HG03575 (cell line): ENCODE data around the gene RALGAPB.
"Not testable (repeated sequence)": the region's sequence is repeated elsewhere in the genome, so short reads cannot be mapped to it uniquely, and the experiment has no call there.

Experiments
- ATAC-seq: cut with Tn5 transposase; IDR thresholded peaks from one replicate; pipeline ENCODE4 v1.9.1; 2021; ENCODE audit not compliant: unreplicated experiment, insufficient number of reproducible peaks, low FRiP score; ENCODE audit errors: extremely low read depth

The RALGAPB gene

DNA sequence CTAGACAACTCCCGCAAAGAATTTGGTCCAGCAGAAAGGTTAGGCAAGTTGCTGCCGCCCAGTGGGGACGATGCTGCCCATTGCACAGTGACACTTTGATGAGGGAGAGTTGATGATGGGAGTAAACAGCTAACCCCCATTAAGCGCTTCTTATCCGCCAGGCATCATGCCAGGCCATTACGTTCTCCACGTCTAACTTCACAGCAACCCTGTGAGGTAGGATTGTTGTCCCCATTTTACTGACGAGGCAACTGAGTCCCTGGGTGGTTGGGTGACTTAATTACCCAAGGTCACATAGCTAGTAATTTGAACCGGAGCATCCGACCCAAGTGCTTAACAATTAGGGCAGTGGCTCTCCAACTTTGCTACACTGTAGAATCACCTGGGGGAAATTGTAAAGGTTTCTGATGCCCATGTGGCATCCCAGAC, 738 bp downstream of the RALGAPB start:
- ATAC-seq: no peak

DNA sequence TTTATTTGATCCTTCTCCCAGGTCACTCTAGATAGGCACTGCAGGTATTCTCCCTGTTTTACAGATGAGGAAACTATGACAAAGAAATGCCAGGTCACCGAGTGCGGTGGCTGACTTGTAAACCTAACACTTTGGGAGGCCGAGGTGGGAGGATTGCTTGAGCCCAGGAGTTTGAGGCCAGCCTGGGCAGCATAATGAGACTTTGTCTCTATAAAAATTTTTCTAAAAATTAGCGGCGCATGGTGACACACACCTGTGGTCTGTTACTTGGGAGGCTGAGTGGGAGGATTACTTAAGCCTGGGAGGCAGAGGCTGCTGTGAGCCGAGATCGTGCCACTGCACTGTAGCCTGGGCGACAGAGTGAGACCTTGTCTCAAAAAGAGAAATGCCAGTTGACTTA, 5.1 kb downstream of the RALGAPB start:
- ATAC-seq: no peak

DNA sequence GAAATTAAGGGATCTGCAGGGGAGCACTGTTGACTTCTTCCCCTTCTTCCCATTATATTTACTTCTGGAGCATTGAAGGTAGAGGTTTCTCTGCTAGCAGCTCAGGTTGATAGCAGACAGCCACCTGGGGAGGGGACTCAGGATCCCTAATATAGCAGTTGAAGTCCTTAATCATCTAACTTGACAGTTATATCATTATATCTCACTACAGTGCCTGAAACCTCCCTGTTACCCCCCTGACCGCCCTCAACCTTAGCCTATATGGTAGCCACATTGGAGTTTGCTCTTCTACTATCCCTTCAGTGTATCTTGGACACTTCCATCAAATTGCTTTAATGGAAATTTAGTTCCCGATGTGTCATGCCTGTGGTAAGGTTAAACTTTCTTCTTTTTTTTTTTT, 7.0 kb downstream of the RALGAPB start:
- ATAC-seq: no peak

DNA sequence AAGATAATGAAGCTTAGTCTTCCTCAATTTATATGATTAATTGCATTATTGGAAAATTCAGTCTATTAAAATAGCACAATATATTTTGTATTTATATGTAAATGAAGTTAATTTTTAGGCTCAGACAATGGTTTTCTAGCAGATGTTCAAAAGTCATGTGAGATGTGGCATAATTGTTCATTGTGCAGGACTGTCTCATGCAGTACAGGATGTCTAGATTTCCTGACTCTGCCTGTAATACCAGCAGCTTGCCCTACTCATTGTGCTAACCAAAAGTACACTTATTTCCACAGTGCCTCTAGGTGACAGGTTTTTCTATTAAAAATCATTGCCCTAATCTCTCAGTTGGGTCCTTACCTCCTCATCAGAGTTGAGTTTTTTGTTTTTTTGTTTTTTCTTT, 12.4 kb downstream of the RALGAPB start:
- ATAC-seq: no peak

DNA sequence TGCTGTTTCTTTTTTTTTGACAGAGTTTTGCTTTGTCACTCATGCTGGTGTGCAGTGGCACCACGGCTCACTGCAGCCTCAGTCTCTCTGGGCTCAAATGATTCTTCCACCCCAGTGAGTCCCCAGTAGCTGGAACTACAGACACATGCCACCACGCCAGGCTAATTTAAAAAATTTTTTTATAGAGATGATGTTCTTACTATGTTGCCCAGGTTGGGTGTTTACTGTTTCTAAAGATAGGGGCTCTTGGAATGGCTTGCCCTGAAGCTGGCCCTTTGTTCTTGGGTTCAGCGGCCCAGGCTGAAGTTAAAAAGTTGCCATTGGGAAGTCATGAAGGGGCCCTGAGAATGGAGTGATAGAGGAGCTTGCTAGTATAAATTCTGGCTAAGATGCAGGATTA, 16.5 kb downstream of the RALGAPB start:
- ATAC-seq: no peak

DNA sequence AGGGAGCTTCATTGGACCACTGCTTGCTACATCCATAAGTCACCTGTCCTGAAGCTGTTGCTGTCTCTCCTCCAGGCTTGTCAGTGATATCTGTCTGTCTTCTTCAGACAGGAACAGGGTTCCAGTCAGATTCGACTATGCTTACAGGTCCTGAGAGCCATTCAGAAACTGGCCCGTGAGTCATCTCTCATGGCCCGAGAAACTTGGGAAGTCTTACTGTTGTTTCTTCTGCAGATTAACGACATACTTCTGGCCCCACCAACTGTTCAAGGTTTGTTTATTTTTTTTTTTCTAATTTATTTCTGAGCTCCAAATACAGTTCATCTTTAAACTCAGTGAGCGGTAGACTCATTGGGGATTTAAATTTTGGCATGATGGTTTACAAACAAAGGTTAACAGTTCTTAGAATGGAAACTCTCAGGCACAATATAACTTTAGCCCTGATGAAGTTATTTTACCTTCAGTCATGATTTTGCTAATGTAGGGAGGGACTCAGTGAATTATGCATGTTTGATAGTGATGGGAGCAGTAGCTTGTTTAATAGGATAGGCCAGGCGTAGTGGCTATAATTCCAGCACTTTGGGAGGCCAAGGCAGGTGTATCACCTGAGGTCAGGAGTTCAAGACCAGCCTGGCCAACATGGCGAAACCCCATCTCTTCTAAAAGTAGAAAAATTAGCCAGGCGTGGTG, 24.7 kb downstream of the RALGAPB start:
- no peak for ATAC-seq

DNA sequence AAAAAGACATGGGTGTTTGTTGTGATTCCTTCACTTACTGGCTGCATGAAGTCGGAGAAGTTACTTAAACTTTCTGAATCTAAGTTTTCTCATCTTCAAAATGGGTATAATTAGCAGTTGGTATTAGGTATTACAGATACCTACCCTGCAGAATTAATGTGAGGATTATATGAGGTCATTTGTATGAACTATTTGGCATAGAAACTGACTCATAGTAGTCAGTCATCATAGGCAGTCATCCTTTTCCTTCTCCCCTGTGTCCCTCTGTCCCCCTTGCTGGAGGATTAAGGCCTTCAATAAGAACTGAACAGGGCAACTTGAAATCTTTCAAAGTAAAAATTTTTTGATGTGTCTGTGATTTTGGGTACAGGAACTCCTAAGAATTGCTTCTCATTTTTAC, 26.3 kb downstream of the RALGAPB start:
- ATAC-seq: no peak

DNA sequence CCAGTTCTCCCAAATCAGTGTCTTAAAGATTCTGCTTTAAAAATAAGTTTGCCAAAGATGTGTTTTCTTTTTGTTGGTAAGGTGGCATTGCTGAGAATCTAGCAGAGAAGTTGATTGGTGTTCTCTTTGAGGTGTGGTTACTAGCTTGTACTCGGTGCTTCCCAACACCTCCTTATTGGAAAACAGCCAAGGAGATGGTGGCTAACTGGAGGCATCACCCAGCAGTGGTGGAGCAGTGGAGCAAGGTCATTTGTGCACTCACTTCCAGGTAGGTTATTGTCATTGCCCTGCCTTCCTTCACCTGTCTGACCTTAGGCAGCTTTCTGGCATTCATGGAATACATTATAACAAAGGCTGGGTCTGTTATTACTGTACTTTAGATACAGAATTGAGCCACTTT, 26.7 kb downstream of the RALGAPB start:
- no peak for ATAC-seq

DNA sequence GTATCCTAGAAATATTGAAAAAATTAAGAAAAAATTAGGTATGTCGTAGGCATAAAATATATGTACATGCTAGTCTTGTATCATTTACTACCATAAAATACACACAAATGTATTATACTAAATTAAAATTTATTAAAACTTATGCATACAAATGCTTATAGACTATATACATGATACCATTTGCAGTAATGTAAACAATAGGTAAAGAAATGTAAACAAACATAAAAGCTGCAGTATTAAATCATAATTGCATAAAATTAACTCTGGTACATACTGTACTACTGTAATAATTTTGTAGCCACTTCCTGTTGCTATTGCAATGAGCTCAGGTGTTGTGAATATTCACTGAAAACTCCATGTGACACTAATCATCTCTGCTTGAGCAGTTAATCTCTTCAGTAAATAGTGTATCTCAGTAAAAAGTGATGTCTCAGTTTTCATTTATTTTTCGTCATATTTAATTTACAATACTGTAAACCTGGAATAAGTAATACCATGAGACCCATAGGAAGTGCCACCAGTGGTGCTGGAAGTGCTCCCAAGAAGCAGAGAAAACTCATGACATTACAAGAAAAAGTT, 29.3 kb downstream of the RALGAPB start:
- no peak for ATAC-seq

DNA sequence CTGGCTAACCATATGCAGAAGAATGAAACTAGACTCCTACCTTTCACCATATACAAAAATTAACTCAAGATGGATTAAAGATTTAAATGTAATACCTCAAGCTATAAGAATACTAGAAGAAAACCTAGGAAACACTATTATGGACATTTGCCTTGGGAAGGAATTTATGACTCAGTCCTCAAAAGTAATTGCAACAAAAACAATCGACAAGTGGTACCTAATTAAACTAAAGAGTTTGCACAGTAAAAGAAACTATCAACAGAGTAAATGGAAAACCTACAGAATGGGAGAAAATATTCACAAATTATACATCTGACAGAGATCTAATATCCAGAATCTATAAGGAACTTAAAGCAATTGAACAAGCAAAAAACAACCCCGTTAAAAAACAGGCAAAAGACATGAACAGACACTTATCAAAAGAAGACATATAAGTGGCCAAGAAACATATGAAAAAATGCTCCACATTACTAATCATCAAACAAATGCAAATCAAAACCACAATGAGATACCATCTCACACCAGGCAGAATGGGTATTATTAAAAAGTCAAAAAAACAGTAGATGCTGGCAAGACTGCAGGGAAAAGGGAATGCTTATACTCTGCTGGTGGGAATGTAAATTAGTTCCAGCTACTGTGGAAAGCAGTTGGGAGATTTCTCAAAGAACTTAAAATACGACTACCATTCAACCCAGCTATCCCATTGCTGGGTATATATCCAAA, 31.9 kb downstream of the RALGAPB start:
- no peak for ATAC-seq

DNA sequence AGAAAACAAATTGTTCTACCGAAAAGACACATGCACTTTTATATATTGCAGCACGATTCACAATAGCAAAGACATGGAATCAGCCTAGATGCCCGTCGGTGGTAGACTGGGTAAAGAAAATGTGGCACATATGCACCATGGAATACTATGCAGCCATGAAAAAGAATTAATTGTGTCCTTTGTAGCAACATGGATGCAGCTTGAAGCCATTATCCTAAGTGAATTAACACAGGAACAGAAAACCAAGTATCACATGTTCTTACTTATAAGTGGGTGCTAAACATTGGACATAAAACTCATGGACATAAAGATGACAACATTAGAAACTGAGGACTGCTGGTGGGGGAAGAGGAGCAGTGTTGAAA, 32.4 kb downstream of the RALGAPB start:
- ATAC-seq: no peak

DNA sequence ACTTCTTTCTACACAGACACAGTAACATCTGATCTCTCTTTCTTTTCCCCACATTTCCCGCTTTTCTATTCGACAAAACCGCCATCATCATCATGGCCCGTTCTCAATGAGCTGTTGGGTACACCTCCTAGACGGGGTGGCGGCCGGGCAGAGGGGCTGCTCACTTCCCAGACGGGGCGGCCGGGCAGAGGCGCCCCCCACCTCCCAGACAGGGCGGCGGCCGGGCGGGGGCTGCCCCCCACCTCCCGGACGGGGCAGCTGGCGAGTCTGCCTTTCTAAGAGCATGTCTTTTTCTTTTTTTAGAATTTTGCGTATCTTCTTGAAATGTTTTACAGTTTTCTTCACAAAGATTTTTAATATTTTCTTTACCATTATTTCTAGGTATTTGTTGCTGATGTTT, 39.1 kb downstream of the RALGAPB start:
- not testable (repeated sequence) for ATAC-seq

DNA sequence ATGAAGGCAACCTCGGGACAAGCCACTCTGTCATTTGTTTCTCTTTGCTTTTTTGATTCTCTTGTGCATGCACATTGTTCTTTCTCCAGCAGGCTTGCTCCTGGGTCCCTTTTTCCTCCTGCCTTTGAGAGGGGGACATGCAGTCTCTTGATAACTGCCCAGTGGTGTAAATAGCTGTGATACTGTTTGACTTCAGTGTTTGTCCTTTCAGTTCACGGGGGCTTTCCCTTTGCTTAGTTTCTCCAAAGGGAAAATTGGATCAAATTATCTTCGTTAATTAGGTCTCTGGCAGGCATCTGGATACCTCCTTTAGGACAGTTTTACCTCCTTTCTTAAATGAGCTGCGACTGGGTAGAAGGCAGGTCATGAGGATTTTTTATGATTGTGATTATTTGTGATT, 41.5 kb downstream of the RALGAPB start:
- no peak for ATAC-seq

DNA sequence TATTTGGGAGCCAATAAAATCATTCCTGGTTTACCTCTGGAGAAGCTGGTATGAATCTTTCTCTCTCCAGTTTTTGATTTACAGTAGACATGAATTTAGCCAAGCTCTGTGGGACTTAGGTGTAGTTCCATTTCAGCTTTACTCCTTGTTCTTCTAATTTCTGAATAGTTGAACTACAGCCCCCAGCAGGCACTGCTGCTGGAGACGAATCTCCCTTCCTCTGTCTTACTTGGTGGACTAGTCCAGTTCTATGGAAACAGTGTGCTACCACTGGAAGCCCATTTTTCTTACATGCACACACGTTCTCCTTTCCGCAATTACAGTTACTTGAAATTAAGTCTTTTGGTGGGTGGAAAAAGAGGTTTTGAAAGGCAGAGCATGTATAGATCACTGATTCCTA, 42.3 kb downstream of the RALGAPB start:
- ATAC-seq: no peak

DNA sequence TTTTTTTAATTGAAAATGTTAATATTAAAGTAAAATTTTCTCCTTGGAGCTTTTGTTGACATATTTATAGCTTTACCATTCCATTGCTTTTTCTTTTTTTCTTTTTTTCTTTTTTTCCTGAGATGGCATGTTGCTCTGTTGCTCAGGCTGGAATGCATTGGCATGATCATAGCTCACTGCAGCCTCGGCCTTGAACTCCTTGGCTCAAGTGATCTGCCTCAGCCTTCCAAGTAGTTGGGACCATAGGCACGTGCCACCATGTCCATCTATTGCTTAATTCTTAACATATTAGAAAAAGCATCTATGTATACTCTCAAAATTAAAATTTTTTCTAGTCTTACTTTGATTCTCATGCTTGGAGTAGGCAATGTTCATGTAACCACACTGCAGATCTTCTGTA, 43.0 kb downstream of the RALGAPB start:
- no peak for ATAC-seq

DNA sequence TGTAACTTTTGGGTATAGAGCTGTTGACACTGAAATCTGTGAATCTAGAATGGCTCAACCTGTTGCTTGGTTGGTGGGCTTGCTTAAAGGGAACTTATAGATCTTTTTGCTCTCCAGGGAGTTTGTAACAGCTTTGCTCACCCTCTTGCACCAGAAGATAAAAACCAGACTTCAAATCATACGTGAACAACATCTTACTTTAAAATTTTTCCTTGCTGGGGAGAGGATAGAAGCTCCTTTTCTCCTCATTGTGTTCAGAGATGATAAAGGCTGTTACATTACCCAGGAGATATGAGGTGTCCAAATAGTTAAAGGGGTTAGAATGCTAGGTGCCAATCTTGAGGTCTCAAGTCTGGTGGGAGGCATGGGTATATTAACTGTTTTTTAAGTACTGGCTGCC, 46.8 kb downstream of the RALGAPB start:
- ATAC-seq: no peak

DNA sequence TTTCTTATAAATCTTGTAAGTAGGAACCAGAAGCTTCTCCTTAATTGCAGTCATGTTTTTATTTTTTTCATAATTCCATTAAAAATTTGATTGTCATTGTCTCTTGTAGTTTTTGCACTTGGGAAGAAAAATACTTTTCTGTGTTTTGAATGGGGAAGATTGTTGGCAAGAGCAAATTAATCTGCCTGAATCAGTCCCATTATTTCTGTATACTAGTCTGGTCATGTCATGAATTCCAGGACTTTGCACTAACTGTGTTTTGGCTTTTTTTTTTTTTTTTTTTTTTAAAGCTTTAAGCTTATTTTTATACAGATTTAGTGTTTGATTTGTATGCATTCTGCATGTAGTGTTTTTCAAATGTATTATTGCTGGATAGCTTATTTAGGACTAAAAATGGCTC, 47.6 kb downstream of the RALGAPB start:
- no peak for ATAC-seq

DNA sequence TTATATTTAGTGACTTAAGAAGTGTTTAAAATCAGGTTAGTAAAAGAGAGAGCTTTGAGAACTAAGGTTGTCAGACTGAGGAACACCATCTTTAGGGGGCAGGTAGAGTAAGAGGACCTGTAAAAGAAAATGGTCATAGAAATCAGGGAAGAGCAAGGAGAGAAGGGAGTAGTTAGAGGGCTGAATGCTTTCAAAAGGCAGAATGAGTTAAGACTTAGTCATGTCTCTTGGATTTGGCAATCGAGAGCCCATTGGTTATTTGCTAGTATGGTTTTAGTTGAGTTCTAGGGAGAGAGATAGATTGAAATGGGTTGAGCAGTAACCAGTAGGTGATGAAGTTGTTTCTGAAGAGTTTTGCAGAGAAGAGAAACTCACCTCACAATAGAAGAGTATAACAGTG, 51.1 kb downstream of the RALGAPB start:
- ATAC-seq: no peak

DNA sequence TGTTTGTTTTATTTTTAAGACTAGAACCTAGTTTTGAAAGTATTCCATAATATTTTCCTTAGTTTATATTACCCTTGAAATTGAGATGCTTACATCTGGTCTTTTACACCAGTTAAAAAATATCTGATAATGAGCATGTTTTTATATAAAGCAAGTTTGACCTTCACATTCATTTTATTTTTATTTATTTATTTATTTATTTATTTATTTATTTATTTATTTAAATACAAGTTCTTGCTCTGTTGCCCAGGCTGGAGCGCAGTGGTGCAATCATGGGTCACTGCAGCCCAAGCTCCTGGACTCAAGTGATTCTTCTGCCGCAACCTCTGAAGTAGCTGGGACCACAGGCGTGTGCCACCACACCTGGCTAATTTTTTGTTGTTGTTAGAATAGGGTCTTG, 55.5 kb downstream of the RALGAPB start:
- ATAC-seq: no peak

DNA sequence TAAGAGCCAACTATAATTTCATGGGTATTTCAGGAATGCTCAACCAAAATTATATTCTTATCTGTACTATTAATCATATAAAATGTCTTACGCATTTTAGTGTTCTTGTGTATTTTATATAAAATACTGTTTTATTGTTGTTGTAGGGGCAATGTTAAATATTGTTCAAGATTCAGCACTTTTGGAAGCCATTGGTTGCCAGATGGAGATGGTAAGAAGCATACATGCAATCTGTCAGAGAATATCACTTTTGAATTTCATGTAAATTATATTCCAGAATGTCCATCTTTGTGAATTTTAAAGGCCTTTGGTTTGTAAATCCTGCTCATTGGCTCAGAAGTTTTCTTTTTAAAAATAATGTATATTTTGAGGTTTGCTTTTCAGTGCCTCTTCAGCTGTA, 58.4 kb downstream of the RALGAPB start:
- ATAC-seq: no peak

DNA sequence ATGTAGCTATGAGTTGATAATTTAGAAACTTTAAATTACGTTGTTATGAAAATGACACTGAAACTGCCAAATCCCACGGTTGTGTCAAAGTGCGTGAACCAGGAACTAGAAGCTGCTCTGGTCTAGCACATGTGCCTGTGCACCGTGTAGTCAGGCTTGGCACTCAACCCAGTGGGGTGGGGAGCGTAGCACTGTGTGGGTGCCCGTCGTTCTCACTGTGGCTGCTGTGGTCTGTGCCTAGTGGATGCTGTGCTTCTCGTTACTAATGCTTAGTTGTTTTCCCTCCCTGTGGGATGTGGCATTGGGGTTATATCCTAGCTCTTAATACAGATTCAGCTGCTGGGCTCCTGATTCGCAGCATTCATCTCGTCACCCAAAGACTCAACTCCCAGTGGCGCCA, 62.1 kb downstream of the RALGAPB start:
- ATAC-seq: no peak
